Esophagus squamous epithelium (tissue), 4 donors: ENCODE results near the gene MAD2L2.

Source experiments
- CTCF ChIP-seq, 6 experiments: fragments of 450-650 bp in 4 of 6; fragments of 200-600 bp in 2 of 6; sonication (generic) in 2 of 6; IDR thresholded peaks; one replicate each; pipeline ENCODE4 v1.5.1; 2016 to 2019; ENCODE audit warnings: antibody characterized with exemption in 6 of 6, mild to moderate bottlenecking in 4 of 6, moderate library complexity in 4 of 6
- POLR2A ChIP-seq, 4 donors: fragments of 450-650 bp; IDR thresholded peaks; one replicate each; pipeline ENCODE4 v1.6.1; 2017; ENCODE audit warnings: antibody characterized with exemption in 4 of 4, mild to moderate bottlenecking in 4 of 4, moderate library complexity in 3 of 4

- TF ChIP-seq POLR2A (IDR thresholded peaks at IDR 0.05) = no peak
- no peak for TF ChIP-seq CTCF (IDR thresholded peaks at IDR 0.05)
Measured at GRCh38 chr1:11639372-11639771, 41.6 kb downstream of the MAD2L2 start.
